SH-SY5Y (cell line): ENCODE measurements around the gene RNASEH2C.

Source experiments
- GATA2 ChIP-seq: IDR thresholded peaks from 2 replicates; pipeline ENCODE4 v1.6.1; 2011; ENCODE audit warnings: mild to moderate bottlenecking, low read depth, low read length
- GATA3 ChIP-seq: IDR thresholded peaks from 2 replicates; pipeline ENCODE4 v1.6.1; 2011; ENCODE audit warnings: low read depth, mild to moderate bottlenecking, low read length, moderate library complexity

The RNASEH2C gene

GRCh38 chr11:65720211-65720934, at the start of gene RNASEH2C:
TSS of gene RNASEH2C (minus strand) at chr11:65720798. CDS start at chr11:65720758, 40 bp downstream.
- TF ChIP-seq GATA3 (no peak), GATA2 (no peak)

DNA sequence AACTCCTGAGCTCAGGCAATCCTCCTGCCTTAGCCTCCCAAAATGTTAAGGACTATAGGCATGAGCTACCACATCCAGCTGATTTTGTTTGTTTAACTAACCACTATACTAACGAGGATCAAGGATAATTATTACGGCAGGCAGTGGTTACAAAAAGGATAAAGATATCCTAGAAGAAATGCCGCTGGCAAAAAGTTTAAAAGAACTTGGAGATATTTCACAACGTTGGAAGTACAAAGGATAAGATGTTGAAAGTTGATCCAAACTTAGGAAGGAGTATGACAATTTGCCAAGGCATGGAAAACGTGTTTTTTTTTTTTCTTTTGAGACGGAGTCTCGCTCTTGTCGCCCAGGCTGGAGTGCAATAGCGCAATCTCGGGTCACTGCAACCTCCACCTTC, 46.8 kb upstream of the RNASEH2C start:
- TF ChIP-seq GATA3 (no peak), GATA2 (no peak)

DNA sequence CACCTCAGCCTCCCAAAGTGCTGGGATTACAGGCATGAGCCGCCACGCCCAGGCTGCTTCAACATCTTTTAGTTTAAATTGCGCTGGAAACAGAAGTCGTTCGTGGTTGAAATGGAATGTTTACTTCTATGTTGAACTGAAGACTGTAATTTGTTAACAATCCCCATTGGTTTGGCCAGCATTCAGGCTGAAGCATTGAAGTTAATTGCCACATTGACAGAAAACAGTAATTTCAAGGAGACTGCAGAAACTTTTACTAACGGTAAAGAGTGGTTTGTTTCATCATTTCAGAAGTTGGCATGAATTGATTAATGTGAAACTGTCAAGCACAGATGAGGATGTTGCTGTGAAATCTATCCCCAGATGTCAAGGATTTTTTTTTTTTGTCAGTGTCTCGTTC, 45.9 kb upstream of the RNASEH2C start:
- no peak for TF ChIP-seq GATA3
- TF ChIP-seq GATA2: no peak

DNA sequence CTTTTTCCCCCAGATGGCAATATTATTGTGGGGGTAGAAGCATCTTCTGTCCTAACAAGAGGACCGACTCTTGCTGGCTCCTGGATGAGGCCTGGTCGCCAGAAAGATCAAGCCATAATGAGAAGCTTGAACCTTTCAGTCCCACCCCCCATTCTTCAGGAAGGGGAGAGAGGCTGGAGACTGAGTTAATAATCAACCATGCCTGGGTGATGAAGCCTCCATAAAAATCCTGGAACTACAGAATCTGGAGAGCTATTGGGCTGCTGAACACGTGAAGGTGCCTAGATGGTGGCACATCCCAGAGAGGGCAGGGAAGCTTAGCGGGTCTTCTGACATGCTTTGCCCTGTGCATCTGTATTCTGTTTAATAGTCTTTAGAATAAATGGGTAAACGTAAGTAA, 43.8 kb upstream of the RNASEH2C start:
- TF ChIP-seq GATA3 (no peak), GATA2 (no peak)

DNA sequence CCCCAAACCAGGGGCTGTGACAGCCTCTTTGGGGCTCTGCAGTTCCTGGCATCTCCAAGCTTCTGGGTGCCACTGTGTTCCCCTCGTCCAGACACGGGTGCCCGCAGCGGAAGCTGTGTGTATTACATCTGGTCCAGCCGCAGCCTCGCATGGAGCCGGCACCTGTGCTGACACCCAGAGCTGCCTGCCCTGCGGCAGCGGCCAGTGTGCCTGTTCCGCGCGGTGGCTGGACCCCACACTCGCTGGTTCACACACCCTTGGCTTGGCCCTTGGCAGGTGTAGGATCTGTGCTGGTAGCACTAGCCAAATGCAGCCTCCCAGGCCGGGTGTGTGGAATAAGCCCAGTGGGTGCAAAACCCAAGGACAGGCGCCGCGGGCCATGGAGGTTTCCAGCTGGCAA, 24.5 kb upstream of the RNASEH2C start:
- TF ChIP-seq GATA3 (no peak), GATA2 (no peak)

DNA sequence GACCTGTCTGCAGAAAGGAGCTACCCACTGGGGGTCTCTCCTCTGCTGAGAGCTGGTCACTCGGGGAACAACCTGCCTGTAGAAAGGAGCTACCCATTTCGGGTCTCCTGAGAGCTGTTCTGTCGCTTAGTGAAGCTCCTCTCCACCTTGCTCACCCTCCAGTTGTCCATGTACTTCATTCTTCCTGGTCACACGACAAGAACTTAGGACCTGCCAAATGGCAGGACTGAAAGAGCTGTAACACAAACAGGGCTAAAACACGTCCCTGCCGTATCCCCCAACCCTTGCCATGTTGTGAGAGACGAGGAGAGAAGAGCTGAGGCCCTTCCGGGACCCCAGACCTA, 24.1 kb upstream of the RNASEH2C start:
- TF ChIP-seq GATA3: no peak
- no peak for TF ChIP-seq GATA2

GRCh38 chr11:65744026-65744698, 23.6 kb upstream of the RNASEH2C start:
- no peak for TF ChIP-seq GATA3
- TF ChIP-seq GATA2: no peak

DNA sequence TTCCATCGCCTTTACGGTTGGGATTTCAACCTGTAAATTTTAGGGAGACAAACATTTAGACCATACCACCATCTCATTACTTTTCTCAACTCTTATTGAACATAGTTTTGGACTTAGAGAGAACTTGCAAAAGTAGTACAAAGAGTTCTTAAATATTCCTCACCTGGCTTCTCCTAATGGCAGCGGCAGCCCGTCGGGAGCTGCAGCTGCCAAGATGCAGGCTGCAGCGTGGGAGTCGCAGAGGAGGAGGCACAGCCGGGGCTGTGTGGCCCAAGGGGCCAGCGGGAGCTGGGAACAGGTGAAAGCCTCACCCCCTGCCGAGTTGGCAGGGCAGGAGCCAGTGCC, 23.1 kb upstream of the RNASEH2C start:
- no peak for TF ChIP-seq GATA3
- no peak for TF ChIP-seq GATA2

DNA sequence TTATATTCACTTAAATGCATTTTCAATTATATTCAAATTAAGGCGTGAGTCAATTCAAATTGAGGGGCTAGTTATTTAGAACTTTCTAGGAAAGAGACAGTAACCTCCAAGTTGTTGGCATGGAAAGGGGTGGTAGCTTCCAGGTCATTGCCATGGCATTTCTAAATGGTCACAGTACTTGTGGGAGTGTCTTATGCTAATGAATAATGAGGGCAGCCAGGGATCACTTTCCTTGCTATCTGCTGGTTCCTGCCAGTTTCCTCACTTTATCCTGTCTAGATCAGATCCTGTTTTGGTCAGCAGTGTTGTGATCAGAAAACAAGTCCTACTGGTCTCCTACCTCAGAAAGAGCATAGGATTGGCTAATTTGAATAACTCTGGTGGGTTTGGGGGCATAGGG, 21.8 kb upstream of the RNASEH2C start:
- TF ChIP-seq GATA3 (no peak), GATA2 (no peak)

- no peak for TF ChIP-seq GATA3
- no peak for TF ChIP-seq GATA2
Observed at GRCh38 chr11:65741185-65741584, 20.6 kb upstream of the RNASEH2C start.

DNA sequence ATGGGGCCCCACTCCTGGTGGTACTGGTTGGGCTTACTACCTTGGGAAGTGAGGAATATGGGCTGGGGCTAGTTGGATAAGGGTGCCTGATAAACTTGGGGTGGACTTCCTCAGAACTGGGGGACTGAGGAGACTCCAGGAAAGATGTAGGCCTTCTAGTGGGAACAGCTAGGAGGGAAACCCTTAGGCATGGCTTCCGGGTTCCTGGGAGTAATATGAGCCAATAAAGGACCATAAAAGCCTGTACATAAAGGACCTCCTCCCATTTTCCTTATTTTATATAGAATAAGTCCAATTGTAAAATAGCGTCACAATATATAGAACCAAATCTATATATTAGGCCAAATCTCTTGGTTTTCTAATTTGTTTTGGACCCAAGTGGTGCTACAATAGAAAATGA, 18.4 kb upstream of the RNASEH2C start:
- TF ChIP-seq GATA3: no peak
- no peak for TF ChIP-seq GATA2

DNA sequence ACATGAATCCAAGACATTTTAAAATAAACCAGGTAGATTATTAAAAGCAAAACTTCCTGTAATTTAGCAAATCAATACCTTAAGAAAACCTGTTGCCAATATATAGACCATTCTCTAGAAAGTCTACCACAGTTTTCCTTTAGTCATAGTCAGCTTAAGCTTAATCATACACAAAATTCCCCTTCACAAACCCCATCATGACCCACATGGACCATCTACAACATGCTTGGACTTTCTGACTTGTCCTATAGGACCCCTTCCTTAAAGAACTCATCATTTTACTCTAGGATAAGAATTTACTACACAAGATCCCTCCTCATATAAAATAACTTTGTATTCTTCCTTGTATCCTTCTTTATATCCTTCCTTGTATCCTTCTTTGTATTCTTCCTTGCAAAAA, 16.2 kb upstream of the RNASEH2C start:
- TF ChIP-seq GATA2 (no peak), GATA3 (no peak)

DNA sequence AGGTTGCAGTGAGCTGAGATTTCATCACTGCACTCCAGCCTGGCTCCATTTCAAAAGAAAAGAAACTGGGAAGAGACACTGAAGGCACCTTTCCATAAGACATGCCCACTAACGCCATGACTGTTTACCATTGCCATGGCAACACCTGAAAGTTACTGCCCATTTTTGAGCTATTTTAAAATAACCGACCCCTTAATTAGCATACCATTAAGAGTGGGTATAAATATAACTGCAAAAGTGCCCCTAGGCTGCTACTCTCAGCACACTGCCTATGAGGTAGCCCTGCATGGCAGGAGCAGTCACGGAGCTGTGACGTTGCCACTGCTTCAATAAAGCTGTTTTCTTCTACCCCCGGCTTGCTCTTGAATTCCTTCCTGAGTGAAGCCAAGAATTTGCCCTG, 9.9 kb upstream of the RNASEH2C start:
- TF ChIP-seq GATA2: no peak

GRCh38 chr11:65727865-65728264, 7.3 kb upstream of the RNASEH2C start:
- TF ChIP-seq GATA3 (no peak), GATA2 (no peak)

DNA sequence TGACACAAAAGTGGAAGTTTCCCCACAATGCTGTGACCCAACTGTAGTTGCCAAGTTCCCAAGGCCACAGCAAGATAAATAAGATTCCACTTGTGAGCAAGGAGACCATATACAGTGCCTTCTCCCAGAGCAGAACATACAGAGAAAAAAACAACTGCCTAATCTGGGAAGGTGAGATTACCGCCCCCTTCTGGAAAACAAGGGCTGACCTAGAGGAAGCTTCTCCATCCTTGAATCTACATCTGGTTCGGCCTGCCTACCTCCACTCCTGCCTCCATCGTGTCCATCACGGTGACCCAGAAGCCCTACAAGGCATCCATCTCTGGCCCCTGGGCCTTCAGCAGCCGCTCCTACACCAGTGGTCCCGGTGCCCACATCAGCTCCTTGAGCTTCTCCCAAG, 6.1 kb upstream of the RNASEH2C start:
- TF ChIP-seq GATA3 (no peak), GATA2 (no peak)

DNA sequence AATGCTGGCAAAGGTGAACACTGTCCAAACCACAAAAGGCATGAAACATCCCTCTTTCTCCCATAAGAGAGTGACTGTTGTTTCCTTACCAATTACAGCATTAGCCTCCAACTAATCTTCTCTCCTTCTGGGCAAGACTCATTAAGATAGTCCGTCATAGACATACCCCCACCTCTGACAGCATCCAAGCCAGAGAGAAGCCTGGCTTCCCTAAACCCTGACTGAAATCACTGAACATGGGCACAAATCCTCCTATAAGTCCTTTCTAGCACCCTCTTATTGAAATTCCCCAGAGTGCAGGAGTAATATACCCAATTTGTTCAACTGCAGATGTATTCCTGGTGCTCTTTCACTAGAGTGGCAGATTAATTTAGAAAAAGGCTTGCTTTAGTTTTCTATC, 1.7 kb upstream of the RNASEH2C start:
- TF ChIP-seq GATA3 (no peak), GATA2 (no peak)

DNA sequence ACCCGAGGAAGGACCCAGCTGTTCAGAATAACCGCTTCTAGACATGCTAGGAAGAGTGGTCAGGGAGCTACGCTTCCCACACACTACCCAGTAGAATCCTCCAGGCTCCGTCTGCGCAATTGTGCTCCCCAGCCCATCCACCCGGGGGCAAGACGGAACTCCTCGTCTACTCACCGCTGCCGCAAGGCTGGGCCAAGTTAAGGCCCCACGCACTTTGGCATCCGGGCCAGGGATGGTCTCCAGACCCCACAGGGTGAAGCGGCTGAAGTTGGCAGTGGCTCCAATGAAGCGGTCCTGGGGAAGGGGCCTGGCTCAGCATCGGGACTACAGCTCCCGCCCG, 757 bp downstream of the RNASEH2C start:
- TF ChIP-seq GATA3 (no peak), GATA2 (no peak)

GRCh38 chr11:65718964-65719492, 1.6 kb downstream of the RNASEH2C start:
- no peak for TF ChIP-seq GATA3
- TF ChIP-seq GATA2: no peak
